GM19452 (cell line): ENCODE measurements around the gene NME1.
A peak's percentile ranks its signal among the peaks of the same experiment; 100 is the strongest.
"Not testable (repeated sequence)": the region's sequence is repeated elsewhere in the genome, so short reads cannot be mapped to it uniquely, and the experiment has no call there.

Experiments
- ATAC-seq: cut with Tn5 transposase; IDR thresholded peaks from one replicate; pipeline ENCODE4 v1.9.1; 2021; ENCODE audit not compliant: unreplicated experiment

The NME1 gene

GRCh38 chr17:51153210-51154072 lies at the start of gene NME1:
NME1 (plus strand) TSS chr17:51153559; CDS start chr17:51155655, 2,096 bp downstream.
- peak; percentile 92 for ATAC-seq

DNA sequence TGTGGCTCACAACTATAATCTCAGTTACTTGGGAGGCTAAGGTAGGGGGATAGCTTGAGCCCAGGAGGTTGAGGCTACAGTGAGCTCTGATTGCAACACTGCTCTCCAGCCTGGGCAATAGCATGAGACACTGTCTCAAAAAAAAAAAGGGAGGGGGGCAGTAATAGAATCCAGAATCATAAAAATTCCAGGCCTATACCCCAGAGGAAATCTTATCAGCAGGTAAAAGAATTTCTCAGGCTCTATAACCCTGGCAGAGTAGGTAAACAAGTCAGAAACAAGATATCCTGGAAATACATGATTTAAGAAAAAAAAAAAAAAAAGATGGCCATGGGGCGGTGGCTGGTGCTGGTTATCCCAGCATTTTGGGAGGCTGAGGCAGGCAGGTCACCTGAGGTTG lies 45.6 kb upstream of the NME1 start:
- ATAC-seq, result no peak

DNA sequence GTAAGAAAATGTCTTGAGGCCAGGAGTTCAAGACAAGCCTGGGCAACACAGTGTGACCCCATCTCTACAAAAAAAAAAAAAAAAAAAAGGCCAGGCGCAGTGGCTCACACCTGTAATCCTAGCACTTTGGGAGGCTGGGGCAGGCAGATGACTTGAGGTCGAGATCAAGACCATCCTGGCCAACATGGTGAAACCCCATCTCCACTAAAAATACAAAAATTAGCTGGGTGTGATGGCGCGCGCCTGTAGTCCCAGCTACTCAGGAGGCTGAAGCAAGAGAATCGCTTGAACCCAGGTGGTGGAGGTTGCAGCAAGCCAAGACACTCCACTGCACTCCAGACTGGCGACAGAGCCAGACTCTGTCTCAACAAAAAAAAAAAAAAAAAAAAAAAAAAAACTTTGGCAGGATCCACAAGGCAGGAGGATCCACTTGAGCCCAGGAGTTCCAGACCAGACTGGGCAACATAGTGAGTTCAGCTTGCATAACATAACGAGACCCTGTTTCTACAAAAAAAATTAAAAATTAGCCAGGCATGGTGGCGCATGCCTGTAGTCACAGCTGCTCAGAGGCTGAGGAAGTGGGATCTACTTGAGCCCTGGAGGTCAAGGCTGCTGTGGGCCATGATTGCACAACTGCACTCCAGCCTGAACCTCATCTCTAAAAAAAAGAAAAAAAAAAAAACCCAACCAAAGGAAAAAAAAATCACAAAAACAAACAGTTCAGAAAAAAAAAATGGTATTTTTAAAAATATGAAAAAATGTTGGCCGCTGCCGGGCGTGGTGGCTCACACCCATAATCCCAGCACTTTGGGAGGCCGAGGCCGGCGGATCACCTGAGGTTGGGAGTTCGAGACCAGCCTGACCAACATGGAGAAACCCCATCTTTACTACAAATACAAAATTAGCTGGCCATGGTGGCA lies 40.8 kb upstream of the NME1 start:
- ATAC-seq, result not testable (repeated sequence)

DNA sequence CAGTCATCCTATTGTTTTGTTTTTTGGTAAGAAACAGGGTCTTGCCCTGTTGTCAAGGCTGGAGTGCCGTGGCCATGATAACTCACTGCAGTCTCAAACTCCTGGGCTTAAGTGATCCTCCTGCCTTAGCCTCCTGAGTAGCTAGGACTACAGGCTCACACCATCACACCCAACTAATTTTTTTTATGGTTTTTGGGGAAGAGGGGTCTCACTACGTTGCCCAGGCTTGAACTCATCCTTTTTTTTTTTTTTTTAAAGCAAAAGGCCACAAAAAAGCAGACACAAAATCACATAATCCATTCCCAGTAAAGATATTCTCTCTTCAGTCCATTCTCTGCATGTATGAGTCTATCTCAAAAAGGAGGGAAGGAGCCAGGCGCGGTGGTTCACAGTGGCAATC lies 38.2 kb upstream of the NME1 start:
- no peak for ATAC-seq

- ATAC-seq, result no peak
These were observed 34.8 kb upstream of the NME1 start for GRCh38 chr17:51118330-51119195.

DNA sequence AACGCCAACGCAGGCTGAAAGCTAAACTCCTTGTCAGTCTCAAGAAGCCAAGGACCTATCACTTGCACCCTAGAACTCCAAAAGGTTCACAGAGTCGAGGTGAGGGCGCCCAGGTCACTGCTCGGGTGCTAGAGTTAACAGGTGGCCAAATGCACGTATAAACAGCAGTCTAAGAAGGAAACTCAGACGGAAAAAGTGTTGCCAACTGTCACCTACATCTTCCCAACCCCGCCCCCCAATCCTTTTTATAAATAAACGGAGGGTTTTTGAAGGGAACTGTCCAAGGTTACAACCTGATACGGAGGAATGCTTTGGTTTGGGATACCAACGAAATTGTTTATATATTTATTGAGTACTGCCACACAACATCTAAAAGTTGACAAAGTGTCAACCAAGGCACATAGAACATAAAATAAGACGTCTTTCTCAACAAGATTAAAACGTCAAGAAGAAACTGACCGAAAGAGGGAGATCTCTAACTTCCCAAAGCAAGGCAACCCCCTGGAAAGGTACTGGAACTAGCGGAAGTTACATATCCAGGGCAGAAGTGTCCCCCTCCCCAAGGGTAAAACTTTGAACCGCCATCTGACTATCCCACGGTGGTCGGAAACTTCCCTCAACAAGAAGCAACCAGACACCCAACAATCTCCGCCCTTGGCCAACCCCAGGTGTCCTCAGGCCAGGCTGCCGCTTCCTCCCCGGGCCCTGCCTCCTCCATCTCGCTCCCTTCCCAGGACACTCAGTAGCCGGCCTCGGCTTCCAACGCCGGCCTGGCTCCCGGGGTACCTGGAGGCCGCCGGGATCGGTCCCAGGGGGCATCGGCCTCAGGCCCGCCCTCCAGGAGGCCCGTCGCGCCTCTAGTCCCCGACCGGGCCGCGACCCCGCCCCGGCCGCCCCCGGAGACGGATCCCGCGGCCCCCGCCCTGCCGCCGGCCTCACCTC lies 33.7 kb upstream of the NME1 start:
- peak; percentile 29 for ATAC-seq

- peak; percentile 36 for ATAC-seq
These were observed 33.0 kb upstream of the NME1 start for GRCh38 chr17:51120357-51120738.

DNA sequence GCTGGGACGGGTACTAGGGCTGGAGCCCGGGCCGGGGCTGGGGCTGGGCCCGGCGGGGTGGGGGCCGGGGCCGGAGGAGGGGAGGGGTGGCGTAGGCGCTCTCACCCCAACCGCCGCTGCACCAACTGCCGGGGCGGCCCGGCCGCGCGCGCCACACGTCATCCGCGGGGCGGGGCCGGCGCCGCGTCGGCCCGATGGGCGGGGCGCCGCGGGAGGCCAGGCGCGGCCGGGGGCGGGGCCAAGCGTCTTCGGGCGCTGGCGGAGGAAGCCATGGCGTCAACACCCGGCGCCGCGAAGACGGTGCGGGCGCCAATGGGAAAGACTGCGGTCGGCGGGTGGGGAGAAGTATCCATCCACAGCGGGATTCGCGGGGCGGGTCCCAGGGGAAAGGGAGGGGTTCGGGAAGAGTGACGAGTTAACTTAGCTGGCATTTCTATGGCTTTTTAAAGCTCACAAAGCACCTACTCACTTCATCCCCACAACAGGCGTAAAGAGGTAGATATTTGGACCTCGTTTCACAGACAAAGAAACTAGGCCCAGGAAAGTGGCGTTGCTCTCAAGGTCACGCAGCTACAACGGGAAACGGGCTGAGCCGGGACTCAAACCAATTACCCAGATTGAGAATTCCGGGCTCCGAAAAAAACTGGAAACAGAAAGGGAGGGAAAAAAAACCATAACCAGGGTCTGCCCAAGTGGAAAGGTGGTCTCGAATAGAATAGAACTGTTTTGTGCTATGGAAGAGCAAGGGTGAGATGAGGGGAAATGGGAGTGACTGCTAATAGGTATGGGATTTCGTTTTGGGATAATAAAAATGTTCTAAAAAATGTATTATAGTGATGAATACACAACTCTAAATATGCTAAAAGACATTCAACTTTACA lies 32.4 kb upstream of the NME1 start, which contains the start of gene SPAG9:
SPAG9 (minus strand) TSS at position 130 of the 881 bp plus-strand sequence. CDS start 212 bp downstream, outside the sequence.
- ATAC-seq, result peak; percentile 68

GRCh38 chr17:51121620-51122472 lies 31.5 kb upstream of the NME1 start:
- no peak for ATAC-seq

DNA sequence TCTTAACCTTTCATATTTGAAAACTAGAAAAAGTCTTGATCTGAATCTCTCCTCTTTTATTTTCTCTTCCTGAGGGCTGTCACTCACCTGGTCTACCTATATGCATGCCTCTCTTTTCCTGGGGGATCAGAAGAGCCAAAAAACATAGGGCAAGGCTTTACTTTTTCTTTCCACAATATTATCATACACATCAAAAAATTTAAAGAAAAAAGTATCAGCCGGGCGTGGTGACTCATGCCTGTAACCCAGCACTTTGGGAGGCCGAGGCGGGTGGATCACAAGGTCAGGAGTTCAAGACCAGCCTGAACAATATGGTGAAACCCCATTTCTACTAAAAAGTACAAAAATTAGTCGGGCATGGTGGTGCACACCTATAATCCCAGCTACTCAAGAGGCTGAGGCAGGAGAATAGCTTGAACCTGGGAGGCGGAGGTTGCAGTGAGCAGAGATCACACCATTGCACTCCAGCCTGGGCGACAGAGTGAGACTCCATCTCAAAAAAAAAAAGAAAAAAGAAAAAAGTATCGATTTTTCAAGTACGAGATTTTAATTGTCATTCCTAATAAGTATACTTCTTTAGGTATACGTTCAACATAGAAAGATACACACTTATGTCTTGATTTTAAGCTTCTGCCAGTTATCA lies 30.8 kb upstream of the NME1 start:
- not testable (repeated sequence) for ATAC-seq

DNA sequence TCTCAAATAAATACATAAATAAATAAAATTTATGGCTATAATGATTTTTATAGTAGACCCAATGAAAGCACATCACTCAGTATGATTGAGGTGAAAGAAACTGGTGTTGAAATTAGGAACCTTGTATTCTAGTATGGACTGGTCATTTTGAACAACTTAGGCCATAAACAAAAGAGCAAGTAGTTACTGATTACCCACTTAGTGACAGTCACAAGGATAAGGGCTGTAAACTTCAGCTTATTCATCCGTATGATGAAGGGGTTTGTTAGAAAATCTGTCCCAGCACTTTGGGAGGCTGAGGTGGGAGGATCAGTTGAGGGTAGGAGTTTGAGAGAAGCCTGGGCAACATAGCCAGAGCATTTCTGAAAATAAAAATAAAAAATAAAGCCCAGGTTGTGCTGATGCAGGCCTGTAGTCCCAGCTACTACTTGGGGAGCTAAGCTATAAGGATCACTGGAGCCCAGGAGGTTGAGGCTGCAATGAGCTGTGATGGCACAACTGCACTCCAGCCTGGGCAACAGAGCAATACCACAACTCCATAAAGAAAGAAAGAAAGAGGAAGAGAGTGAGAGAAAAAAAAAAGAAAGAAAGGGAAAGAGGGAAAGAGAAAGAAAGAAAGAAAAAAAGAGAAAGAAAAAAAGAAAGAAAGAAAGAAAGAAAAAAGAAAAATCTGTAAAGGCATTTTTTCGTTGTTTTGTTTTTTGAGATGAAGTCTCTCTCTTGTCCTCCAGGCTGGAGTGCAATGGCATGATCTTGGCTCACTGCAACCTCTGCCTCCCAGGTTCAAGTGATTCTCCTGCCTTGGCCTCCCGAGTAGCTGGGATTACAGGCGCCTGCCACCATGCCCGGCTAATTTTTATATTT lies 28.5 kb upstream of the NME1 start:
- ATAC-seq, result no peak

DNA sequence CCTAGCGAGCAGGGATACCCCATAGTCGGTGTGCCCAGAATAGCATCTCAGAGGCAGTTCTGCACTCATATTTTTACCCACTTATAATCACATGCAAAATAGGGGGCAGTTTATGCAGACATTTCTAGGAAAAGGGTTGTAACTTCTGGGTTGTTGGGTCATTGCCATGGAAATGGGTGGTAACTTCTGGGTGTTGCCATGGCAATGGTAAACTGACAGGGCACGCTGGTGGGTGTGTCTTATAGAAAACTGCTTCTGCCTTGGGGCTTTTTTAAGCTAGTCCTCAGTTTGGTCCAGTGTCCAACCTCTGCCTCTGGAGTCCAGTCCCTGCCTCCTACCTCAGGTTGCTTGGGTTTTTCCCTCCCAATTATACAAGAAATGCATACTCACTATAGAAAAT lies 25.3 kb upstream of the NME1 start:
- no peak for ATAC-seq

GRCh38 chr17:51132964-51133319 lies 20.4 kb upstream of the NME1 start:
- ATAC-seq, result peak; percentile 66

- ATAC-seq, result peak; percentile 20
These were observed 20.0 kb upstream of the NME1 start for GRCh38 chr17:51133365-51133764.

DNA sequence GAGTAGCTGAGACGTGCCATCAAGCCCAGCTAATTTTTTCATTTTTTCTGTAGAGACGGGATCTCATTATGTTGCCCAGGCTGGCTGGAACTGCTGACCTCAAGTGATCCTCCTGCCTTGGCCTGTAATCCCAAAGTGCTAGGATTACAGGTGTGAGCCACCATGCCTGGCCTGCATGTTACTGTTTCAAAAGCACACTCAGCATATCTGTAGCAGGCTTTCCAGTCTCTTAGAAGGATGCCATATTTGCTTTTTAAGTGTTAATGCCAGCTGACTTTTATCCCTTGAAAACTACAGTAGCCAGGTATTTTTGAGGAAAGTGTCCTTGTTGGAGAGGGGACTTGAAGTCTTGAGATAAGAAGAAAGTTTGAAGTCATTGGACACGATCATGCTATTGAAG lies 17.4 kb upstream of the NME1 start:
- ATAC-seq, result no peak

DNA sequence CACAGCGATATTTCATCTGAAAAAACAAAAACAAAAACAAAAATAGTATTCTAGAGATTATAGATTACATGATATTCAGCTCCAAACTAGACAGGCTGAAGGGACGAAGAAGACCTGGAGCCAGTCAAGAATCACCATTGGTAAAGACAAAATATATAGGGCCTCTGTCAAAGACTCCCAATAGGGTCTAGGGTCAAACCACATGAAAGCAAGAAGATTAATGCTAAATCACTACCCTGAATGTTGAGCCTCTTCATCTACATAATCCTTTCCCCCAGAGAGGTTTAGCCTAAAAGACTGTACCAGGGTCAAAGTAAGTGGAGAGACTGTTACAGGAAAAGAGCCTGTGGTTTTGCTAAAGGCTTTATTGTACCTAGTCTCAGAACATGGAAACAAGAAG lies 10.8 kb upstream of the NME1 start:
- ATAC-seq, result no peak
